ENCODE measurements around the gene RECQL5.

Gene RECQL5

DNA sequence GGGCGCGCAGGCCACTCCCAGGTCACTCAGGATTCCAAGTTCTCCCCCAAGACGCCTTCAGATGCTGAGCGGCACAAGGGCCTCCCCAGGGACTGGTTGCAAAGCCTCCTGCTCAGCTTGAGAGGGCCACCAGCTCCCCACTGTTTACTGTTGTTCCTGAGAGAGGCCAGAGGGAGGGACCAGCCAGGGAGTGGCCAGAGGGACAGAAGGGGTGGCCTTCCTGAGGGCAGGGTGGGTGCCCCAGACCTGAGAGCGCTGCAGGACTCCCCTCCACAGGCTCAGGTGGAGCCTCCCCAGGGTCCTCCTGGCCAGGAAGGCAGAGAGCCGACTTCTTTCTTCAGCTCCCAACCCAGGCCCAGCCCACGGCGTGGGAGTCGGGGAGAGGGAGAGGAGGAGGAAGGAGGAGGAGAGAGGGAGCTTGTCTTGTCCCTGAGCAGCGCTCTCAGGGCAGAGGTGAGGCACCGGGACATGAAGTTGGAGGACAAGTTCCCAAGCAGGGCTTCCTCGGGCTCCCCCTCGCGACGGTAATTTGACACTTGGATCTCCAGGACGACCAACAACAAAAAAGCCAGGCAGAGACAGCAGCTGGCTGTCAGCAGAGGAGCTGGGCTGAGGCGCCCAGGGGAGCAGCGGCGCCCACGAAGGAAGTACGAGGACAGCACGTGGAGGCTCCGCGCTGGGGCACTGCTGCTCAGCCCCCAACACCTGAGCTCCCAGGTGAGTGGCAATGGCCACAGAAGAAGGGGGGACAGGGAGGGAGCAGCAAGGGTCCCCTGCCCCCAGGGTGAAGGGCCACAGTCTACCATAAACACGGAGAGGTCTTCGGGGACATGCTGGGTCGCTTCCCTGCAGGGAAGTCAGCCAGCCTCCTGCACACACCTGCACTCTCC, 33.2 kb downstream of the RECQL5 start:
- DNase-seq (ENCODE audit: low read depth in 2 of 2): peak; percentile 7 to 19

DNA sequence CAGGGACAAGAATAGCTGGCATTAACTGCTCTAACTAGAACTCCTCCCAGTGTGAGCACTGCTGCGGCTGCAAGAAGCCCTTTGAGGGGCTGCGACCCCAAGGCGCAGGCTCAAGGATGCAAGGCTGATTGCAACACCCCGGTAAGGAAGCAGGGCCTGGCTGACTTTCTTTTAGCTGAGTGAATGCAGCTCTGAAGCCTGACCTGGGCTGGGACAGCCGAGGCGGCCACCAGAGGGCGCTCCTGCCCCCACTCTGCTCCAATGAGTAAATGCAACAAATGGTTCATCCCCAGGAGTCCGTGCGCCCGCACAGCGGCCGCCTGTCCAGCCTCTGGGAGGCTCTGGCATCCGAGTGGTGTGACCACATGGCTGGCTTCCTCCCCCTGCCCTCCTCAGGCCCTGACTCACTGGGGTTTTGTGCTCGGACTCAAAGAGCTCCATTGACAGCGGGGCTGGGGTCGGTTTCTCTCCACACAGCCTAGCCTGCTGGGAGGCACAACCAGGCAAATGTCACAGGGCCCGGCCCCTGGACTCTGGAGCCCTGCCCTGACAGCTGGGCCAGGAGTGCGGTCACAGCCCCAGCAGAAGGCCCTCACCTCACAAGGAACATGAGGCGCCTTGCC, 34.0 kb downstream of the RECQL5 start, which contains the start of gene SMIM5:
SMIM5 (plus strand) TSS at position 572 of the 623 bp plus-strand sequence. CDS start 6,768 bp downstream, outside the sequence.
- DNase-seq (ENCODE audit: low read depth in 2 of 2): peak; percentile 57 to 69

DNA sequence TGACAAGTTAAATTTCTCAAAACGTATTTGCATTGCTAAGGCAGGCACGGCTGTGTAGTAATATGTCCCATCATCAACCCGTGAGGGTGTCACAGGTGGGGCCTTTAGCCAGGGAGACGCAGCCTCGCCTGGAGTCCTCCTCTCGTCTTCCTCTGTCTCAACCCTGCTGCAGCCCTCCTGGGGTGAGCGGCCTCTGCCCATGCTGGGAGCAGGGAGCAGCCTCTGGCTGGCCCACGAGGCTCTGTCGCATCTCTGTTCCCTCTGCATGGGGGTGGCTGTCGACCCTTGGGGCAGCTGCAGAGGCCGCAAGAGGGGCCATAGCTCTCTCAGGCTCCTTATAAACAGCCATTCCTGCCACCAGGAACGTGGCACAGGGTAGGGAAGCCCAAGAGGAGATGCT, 34.5 kb downstream of the RECQL5 start:
- no peak for DNase-seq (ENCODE audit: low read depth in 2 of 2)

GRCh38 chr17:75631353-75631752, 35.6 kb downstream of the RECQL5 start:
- DNase-seq (ENCODE audit: low read depth in 2 of 2): no peak

DNA sequence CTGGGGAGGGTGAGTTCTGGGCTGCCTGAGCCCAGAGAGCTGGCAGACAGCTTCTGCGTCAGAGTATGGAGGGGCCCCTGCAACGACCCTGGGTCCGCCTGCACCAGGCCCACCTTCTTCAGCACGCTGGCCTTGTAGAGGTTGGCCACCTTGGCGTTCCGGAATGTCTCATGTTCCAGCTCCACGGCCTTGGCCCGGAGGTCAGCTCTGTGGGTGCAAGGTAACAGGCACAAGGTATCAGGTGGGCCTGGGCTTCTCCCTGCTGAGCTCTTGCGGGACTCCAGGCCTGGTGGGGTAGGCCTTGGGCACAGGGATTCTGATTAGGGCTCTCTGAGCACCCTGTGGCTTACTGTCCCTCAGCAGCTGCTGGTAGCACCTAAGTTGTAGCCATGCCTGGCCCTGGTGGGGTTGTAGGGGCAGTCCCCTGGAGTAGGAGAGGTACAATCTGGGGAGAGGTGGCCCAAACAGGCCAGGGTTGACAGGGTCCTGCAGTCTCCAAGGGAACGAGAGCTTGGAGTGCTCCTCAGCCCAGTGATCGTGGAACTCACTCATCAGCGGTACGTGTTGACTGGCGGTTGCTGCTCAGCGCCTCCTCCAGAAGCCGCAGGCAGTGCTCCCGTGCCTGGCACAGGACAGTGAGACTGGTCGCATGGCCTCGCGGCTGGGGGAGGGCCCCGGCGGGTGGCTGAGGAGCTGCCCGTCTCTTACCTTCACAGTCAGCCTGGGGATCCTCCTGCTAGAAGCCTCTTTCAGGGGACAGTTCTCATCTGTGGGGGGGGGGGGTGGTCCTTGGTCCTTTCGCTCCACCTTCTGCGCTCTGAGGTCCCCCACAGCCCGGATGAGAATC, 36.7 kb downstream of the RECQL5 start:
- no peak for DNase-seq (ENCODE audit: low read depth in 2 of 2)

DNA sequence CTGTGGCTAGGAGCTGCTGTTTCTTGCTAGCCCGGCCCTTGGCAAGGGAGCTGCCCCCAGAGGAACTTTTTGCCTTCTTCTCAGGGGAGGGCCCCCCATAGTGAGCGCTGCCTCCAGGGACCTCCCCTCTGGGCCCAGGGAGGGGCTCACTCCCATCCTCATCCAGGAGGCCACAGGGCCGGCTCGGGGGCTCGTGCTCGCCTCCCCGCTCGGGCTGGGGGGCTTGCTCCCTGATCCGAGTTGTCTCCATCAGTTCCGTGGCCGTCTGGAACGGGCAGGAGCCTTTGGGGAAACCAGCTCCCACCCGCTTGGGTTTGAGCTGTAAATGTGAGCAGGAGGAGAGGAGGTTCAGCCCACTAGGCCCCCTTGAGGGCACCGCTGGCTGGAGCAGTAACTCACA, 37.8 kb downstream of the RECQL5 start:
- no peak for DNase-seq (ENCODE audit: low read depth in 2 of 2)

DNA sequence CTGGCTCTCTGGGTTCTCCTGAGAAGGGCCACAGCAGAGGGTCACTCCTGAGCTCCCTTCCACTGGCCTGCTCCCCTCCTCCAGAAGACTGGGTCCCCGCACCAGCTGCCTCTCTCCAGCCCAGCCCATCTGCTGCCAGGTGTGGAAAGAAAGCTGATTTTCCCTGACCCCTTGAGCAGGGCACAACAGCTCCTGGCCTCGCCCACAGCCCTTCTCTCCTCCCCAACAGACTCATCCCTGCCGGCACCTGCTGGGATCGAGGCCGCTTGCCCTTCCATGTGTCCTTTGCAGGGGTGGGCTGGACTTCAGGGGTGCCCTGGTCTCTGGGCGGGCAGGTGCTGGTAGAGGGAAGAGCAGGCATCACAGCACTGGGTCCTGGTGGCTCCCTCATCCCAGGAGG, 38.5 kb downstream of the RECQL5 start:
- no peak for DNase-seq (ENCODE audit: low read depth in 2 of 2)

DNA sequence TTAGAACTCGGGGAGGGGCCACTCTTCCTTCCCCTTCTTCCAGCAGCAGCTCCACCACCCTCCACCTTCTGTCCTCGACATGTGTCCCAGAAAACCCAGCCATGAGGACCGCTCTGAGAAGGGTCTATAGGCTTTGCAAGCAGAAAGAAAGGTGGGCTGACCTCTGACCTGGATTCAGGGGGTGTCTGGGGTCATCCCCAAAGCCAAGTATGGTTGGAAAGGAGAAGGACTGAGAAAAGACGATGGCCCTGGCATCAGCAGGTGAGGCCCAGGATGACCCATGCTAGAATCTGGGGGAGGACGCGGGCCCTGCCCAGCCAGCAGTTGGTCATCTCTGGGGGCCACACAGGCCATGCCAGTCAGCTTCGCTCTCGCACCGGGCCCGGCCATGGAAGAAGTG, 39.9 kb downstream of the RECQL5 start:
- DNase-seq (ENCODE audit: low read depth in 2 of 2): no peak

GRCh38 chr17:75626496-75627038, 40.4 kb downstream of the RECQL5 start:
- no peak for DNase-seq (ENCODE audit: low read depth in 2 of 2)

DNA sequence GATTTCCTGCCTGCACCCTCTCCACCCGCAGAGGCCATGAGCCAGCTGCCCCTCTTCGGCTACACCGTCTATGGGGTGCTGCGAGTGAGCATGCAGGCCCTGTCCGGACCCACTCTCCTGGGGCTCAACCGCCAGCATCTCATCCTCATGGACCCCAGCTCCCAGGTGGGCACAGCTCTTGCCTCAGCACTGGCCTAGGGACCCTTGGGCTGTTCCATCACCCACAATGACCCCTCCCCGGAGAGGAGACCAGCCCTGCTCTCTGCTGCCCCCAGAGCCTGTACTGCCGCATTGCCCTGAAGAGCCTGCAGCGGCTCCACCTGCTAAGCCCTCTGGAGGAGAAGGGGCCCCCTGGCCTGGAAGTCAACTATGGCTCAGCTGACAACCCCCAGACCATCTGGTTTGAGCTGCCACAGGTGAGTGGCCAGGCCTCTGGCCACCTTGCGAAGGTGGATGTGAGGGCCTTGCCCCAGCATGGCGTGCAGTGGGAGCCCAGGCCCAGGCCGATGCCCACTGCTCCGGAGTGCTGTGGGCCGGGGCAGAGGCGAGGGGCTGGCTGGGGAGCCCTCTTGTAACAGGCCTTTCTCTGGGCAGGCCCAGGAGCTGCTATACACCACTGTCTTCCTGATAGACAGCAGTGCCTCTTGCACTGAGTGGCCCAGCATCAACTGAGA, 41.0 kb downstream of the RECQL5 start:
- no peak for DNase-seq (ENCODE audit: low read depth in 2 of 2)

DNA sequence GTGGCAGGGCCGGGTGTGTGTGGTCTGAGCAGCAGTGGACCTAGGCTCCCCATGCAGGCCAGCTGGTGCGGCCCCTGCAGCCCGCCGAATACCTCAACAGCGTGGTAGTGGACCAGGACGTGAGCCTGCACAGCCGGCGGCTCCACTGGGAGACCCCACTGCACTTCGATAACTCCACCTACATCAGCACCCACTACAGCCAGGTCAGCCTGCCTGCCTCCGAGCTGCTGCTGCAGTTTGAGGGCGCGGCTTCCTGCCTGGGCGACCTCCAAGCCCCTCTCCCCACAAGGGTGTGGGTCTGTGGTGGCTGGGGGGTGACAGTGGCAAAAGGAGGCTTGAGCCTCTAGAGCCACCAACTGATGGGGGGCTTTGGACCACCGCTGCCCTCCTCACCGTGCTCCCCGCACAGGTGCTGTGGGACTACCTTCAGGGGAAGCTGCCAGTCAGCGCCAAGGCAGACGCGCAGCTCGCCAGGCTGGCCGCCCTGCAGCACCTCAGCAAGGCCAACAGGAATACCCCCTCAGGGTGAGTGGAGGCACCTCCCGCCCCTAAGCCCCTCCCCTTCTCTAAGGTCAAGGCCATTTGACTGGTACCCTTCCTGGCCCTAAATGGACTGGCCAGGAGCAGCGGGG, 42.1 kb downstream of the RECQL5 start:
- no peak for DNase-seq (ENCODE audit: low read depth in 2 of 2)

GRCh38 chr17:75624021-75624420, 42.9 kb downstream of the RECQL5 start:
- DNase-seq (ENCODE audit: low read depth in 2 of 2): no peak

DNA sequence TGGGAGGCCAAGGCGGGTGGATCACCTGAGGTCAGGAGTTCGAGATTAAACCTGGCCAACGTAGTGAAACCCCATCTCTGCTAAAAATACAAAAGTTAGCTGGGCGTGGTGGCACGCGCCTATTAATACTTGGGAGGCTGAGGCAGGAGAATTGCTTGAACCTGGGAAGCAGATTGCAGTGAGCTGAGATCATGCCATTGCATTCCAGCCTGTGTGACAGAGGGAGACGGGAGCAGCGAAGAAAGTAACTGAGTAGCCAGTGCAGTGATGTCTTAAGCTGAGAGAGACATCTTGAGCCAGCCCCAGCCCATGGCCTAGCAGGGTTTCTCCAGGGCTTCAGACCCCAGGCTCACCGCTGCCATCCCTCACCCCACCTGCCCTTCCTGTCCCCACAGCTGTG, 43.6 kb downstream of the RECQL5 start:
- DNase-seq (ENCODE audit: low read depth in 2 of 2): no peak

GRCh38 chr17:75622771-75623273, 44.1 kb downstream of the RECQL5 start:
- no peak for DNase-seq (ENCODE audit: low read depth in 2 of 2)

GRCh38 chr17:75622076-75622475, 44.9 kb downstream of the RECQL5 start:
- no peak for DNase-seq (ENCODE audit: low read depth in 2 of 2)

- DNase-seq (ENCODE audit: low read depth in 2 of 2): no peak
Observed at GRCh38 chr17:75621489-75621888, 45.5 kb downstream of the RECQL5 start.

DNA sequence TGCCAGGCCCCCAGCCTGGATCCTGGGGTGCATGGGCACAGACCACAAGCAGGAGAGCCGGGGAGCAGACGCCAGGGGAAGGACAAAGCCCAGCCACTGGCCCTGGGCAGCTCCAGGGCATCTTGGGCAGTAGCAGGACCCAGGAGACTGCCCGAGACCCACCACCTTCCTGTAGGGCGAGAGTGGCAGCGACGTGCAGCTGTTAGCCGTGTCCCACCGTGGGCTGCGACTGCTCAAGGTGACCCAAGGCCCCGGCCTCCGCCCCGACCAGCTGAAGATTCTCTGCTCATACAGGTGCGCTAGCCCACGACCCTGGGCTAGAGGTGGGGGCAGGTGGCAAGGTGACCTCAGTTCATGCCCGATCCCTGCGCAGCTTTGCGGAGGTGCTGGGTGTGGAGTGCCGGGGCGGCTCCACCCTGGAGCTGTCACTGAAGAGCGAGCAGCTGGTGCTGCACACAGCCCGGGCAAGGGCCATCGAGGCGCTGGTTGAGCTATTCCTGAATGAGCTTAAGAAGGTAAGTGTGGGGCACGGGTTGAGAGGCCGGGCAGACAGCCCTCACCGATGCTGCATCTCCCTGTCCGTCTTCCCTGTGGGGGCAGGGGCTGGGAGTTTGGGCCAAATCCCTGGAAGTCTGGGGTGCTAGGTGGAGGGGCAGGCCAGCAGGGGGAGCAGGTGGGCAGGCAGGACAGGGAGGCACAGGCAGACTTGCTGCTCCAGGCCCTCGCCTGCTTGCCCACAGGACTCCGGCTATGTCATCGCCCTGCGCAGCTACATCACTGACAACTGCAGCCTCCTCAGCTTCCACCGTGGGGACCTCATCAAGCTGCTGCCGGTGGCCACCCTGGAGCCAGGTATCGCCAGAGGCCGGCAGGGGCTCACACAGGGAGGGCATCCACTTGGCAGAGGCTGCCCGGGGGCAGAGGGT, 47.2 kb downstream of the RECQL5 start:
- no peak for DNase-seq (ENCODE audit: low read depth in 2 of 2)

- DNase-seq (ENCODE audit: low read depth in 2 of 2): no peak
Observed at GRCh38 chr17:75617675-75618074, 49.3 kb downstream of the RECQL5 start.

- no peak for DNase-seq (ENCODE audit: low read depth in 2 of 2)
Observed at GRCh38 chr17:75617218-75617617, 49.7 kb downstream of the RECQL5 start.

Measured in stimulated activated CD8-positive, alpha-beta memory T cell treated with anti-CD3 and anti-CD28 coated beads, Interleukin-7, amount 100 ng/mL, for 4 hours (primary cell).